ENCODE measurements around the gene NET1.
A peak's percentile ranks its signal among the peaks of the same experiment; 100 is the strongest.
"Not testable (repeated sequence)": the region's sequence is repeated elsewhere in the genome, so short reads cannot be mapped to it uniquely, and the experiment has no call there.

Gene NET1

GRCh38 chr10:5412277-5412941, at the start of gene NET1:
TSS of gene NET1 (plus strand) at chr10:5412557. CDS start at chr10:5412693, 136 bp downstream.
- peak in 2 of 3 donors; percentile 29 to 56 for DNase-seq (ENCODE audit: low read depth in 3 of 3, low spot score in 1 of 3)

- DNase-seq (ENCODE audit: low read depth in 3 of 3, low spot score in 1 of 3) = no peak
Measured at GRCh38 chr10:5362873-5363272, 49.5 kb upstream of the NET1 start.

- DNase-seq (ENCODE audit: low read depth in 3 of 3, low spot score in 1 of 3) = no peak
Measured at GRCh38 chr10:5364374-5364773, 48.0 kb upstream of the NET1 start.

- no peak for DNase-seq (ENCODE audit: low read depth in 3 of 3, low spot score in 1 of 3)
Measured at GRCh38 chr10:5364890-5365338, 47.4 kb upstream of the NET1 start, which contains the start of gene UCN3. TSS of gene UCN3 (plus strand) at chr10:5364966. CDS start at chr10:5373721, 8,755 bp downstream.

- no peak for DNase-seq (ENCODE audit: low read depth in 3 of 3, low spot score in 1 of 3)
Measured at GRCh38 chr10:5365928-5366327, 46.4 kb upstream of the NET1 start.

GRCh38 chr10:5369362-5370158, 42.8 kb upstream of the NET1 start:
- DNase-seq (ENCODE audit: low read depth in 3 of 3, low spot score in 1 of 3) = no peak

- no peak for DNase-seq (ENCODE audit: low read depth in 3 of 3, low spot score in 1 of 3)
Measured at GRCh38 chr10:5370493-5371352, 41.6 kb upstream of the NET1 start.

- DNase-seq (ENCODE audit: low read depth in 3 of 3, low spot score in 1 of 3) = no peak
Measured at GRCh38 chr10:5373307-5373706, 39.0 kb upstream of the NET1 start.

GRCh38 chr10:5373891-5374611, 38.3 kb upstream of the NET1 start:
- no peak for DNase-seq (ENCODE audit: low read depth in 3 of 3, low spot score in 1 of 3)

- DNase-seq (ENCODE audit: low read depth in 3 of 3, low spot score in 1 of 3) = no peak
Measured at GRCh38 chr10:5376450-5376849, 35.9 kb upstream of the NET1 start.

- not testable (repeated sequence) for DNase-seq (ENCODE audit: low read depth in 3 of 3, low spot score in 1 of 3)
Measured at GRCh38 chr10:5379202-5379601, 33.2 kb upstream of the NET1 start.

- DNase-seq (ENCODE audit: low read depth in 3 of 3, low spot score in 1 of 3) = not testable (repeated sequence)
Measured at GRCh38 chr10:5380395-5380794, 32.0 kb upstream of the NET1 start.

GRCh38 chr10:5381187-5381586, 31.2 kb upstream of the NET1 start:
- no peak for DNase-seq (ENCODE audit: low read depth in 3 of 3, low spot score in 1 of 3)

- DNase-seq (ENCODE audit: low read depth in 3 of 3, low spot score in 1 of 3) = no peak
Measured at GRCh38 chr10:5385224-5385623, 27.1 kb upstream of the NET1 start.

- DNase-seq (ENCODE audit: low read depth in 3 of 3, low spot score in 1 of 3) = no peak
Measured at GRCh38 chr10:5387169-5387568, 25.2 kb upstream of the NET1 start.

- no peak for DNase-seq (ENCODE audit: low read depth in 3 of 3, low spot score in 1 of 3)
Measured at GRCh38 chr10:5390607-5391205, 21.7 kb upstream of the NET1 start.

GRCh38 chr10:5391790-5392189, 20.6 kb upstream of the NET1 start:
- DNase-seq (ENCODE audit: low read depth in 3 of 3, low spot score in 1 of 3) = no peak

GRCh38 chr10:5393529-5393928, 18.8 kb upstream of the NET1 start:
- DNase-seq (ENCODE audit: low read depth in 3 of 3, low spot score in 1 of 3) = no peak

- DNase-seq (ENCODE audit: low read depth in 3 of 3, low spot score in 1 of 3) = no peak
Measured at GRCh38 chr10:5395168-5395567, 17.2 kb upstream of the NET1 start.

GRCh38 chr10:5396556-5397300, 15.6 kb upstream of the NET1 start:
- DNase-seq (ENCODE audit: low read depth in 3 of 3, low spot score in 1 of 3) = no peak

All from stimulated activated CD4-positive, alpha-beta T cell treated with anti-CD3 and anti-CD28 coated beads, TNF-alpha, amount 100 ng/mL, for 1 hour (primary cell).